ENCODE measurements around the gene SLC26A5.
"Not testable (repeated sequence)": the region's sequence is repeated elsewhere in the genome, so short reads cannot be mapped to it uniquely, and the experiment has no call there.

The SLC26A5 gene

GRCh38 chr7:103446049-103446520 is at the start of gene SLC26A5:
SLC26A5 (minus strand) TSS chr7:103446207; CDS start chr7:103421514, 24,693 bp downstream.
- peak; percentile 69 for DNase-seq

- DNase-seq, result no peak
Observed at GRCh38 chr7:103487419-103487818, 41.4 kb upstream of the SLC26A5 start.

- DNase-seq, result not testable (repeated sequence)
Observed at GRCh38 chr7:103486873-103487272, 40.9 kb upstream of the SLC26A5 start.

GRCh38 chr7:103480771-103481170 is 34.8 kb upstream of the SLC26A5 start:
- no peak for DNase-seq

- no peak for DNase-seq
Observed at GRCh38 chr7:103474956-103475355, 28.9 kb upstream of the SLC26A5 start.

GRCh38 chr7:103469095-103469948 is 23.3 kb upstream of the SLC26A5 start:
- no peak for DNase-seq

GRCh38 chr7:103466814-103467213 is 20.8 kb upstream of the SLC26A5 start:
- no peak for DNase-seq

- no peak for DNase-seq
Observed at GRCh38 chr7:103462358-103462757, 16.4 kb upstream of the SLC26A5 start.

- peak; percentile 88 for DNase-seq
Observed at GRCh38 chr7:103447073-103447960, 1.3 kb upstream of the SLC26A5 start.

- no peak for DNase-seq
Observed at GRCh38 chr7:103445228-103446048, 569 bp downstream of the SLC26A5 start.

GRCh38 chr7:103439661-103440060 is 6.3 kb downstream of the SLC26A5 start:
- no peak for DNase-seq

GRCh38 chr7:103437623-103438022 is 8.4 kb downstream of the SLC26A5 start:
- DNase-seq, result no peak

- no peak for DNase-seq
Observed at GRCh38 chr7:103432712-103433111, 13.3 kb downstream of the SLC26A5 start.

- no peak for DNase-seq
Observed at GRCh38 chr7:103425177-103425576, 20.8 kb downstream of the SLC26A5 start.

- no peak for DNase-seq
Observed at GRCh38 chr7:103423467-103424179, 22.4 kb downstream of the SLC26A5 start.

- no peak for DNase-seq
Observed at GRCh38 chr7:103420857-103421384, 25.1 kb downstream of the SLC26A5 start.

- DNase-seq, result no peak
Observed at GRCh38 chr7:103418241-103418640, 27.8 kb downstream of the SLC26A5 start.

- no peak for DNase-seq
Observed at GRCh38 chr7:103413407-103413806, 32.6 kb downstream of the SLC26A5 start.

GRCh38 chr7:103412151-103412550 is 33.9 kb downstream of the SLC26A5 start:
- no peak for DNase-seq

- DNase-seq, result not testable (repeated sequence)
Observed at GRCh38 chr7:103405789-103406613, 40.0 kb downstream of the SLC26A5 start.

GRCh38 chr7:103399687-103400086 is 46.3 kb downstream of the SLC26A5 start:
- not testable (repeated sequence) for DNase-seq
